HG03175 (cell line): ENCODE results near the gene BORCS5.
A peak's percentile ranks its signal among the peaks of the same experiment; 100 is the strongest.
"Not testable (repeated sequence)": the region's sequence is repeated elsewhere in the genome, so short reads cannot be mapped to it uniquely, and the experiment has no call there.

ENCODE experiments used
- ATAC-seq: cut with Tn5 transposase; IDR thresholded peaks from one replicate; pipeline ENCODE4 v1.9.1; 2021; ENCODE audit warnings: mild to moderate bottlenecking, moderate library complexity; ENCODE audit not compliant: unreplicated experiment

The BORCS5 gene

DNA sequence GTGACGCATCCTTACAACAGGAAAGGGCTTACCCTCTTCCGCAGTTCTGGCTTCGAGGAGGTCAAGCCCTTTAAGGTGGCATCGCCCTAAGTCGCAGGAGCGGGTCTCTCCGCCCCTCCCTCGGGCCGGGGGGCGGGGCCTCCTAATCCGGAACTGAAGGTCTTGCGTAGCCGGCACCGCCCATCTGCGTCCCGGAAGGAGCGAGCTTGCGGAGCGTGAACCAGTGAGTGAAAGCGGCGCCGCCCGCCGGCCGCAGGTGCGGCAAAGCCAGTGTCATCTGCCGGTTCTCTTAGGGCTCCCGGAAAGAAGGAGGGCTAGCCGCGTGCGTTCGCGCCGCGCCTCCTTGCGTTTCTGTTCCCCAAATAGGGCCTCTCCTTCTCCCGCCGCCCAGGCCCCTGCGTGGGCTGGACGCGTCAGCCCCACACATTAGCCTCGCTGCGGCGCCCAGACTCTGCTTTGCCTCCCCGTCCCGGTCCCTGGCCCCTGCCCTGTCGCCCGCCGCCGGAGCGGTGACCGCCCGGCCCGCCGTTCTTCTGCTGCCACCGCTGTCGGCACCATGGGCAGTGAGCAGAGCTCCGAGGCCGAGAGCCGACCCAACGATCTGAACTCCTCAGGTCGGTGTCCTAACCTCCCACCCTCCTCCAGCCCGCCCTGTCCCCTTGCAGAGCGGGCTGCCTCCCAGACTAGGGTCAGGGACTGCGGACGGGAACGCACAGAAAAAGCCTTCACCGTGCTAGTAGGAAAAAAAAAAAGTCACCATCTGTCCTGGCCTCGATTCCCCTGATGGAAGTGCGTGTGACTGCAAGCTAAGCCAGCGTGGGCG lies at the start of gene BORCS5:
Gene BORCS5, plus strand, starts transcription at position 183 of the 823 bp plus-strand sequence. Its CDS starts 374 bp downstream, at position 557.
- peak; percentile 82 for ATAC-seq

DNA sequence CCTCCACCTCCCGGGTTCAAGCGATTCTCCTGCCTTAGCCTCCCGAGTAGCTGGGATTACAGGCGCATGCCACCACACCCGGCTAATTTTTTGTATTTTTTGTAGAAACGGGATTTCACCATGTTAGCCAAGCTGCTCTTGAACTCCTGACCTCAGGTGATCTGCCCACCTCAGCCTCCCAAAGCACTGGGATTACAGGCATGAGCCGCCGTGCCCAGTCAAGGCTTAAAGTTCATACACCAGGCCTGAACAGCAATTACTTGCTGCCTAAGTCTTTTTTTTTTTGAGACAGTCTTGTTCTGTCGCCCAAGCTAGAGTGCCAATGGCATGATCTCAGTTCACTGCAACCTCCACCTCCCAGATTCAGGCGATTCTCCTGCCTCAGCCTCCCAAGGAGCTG lies 46.2 kb upstream of the BORCS5 start:
- not testable (repeated sequence) for ATAC-seq

GRCh38 chr12:12315838-12316237 lies 41.0 kb upstream of the BORCS5 start:
- ATAC-seq = no peak

DNA sequence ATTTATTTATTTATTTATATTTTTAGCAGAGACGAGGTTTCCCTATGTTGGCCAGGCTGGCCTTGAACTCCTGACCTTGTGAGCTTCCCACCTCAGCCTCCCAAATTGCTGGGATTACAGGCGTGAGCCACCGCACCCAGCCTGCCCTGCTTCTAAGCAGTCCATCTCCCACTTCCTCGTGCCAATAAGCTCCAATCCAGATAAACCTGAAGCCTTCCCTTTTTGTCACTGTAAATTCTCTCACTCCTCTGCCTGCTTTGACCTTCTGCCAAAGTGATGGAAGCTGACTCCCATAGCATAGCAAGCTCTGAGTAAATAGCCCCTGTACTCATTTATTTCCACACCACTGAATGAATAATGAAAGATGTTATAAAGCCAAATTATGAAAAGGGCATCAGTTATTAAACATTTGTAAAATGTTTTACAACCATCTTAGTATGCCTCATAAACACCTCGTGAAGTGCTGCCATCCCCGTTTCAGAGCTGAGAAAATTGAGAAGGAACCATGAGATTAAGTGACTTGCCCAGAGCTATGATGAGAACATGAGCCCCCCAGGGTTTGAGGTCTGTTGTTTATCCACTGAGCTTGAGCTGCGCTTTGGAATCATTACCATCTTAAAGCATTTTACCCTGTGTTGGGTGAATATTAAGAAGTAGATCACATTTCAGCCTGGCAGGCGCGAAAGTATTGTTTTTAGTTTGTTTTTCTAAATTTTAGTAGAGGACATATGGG lies 37.3 kb upstream of the BORCS5 start:
- no peak for ATAC-seq

DNA sequence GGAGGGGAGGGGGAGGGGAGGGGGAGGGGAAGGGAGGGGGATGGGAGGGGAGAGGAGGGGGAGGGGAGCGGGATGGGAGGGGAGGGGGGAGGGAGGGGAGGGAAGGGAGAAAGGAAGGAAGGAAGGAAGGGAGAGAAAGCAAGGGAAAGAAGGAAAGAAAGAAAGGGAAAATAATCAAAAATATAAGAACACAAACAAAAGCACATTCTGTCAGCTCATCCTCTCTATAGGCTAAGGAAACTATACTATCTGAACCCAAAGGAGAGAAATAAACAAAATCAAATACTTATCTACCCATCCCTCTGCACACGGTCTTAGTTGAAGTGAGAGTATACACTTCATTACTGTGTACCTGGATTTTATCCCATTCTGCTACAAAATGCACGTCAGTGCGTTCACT lies 33.8 kb upstream of the BORCS5 start:
- no peak for ATAC-seq

- ATAC-seq = no peak
Measured at GRCh38 chr12:12323591-12323990, 33.3 kb upstream of the BORCS5 start.

DNA sequence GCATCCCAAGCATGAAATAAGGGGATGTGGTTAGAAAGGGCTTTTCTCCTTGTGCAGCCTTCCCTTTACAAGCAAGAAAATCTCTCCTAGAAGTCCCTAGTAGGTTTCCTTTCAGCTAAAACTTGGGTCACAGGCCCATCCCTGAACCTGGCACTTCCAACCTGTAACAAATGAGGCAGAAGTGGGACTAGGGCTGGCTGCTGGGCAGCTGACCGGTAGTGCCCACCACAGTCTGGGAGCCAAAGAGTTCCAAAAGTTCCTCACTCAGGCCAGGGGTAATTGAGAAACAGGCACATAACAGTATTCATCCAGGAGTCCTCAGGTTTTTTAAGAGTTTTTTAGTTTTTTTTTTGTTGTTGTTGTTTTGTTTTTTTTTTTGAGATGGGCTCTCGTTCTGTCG lies 30.6 kb upstream of the BORCS5 start:
- ATAC-seq = no peak

- ATAC-seq = no peak
Measured at GRCh38 chr12:12327802-12328201, 29.1 kb upstream of the BORCS5 start.

GRCh38 chr12:12331244-12331771 lies 25.6 kb upstream of the BORCS5 start:
- no peak for ATAC-seq

- no peak for ATAC-seq
Measured at GRCh38 chr12:12331896-12332295, 25.0 kb upstream of the BORCS5 start.

- ATAC-seq = no peak
Measured at GRCh38 chr12:12333407-12334366, 23.2 kb upstream of the BORCS5 start.

DNA sequence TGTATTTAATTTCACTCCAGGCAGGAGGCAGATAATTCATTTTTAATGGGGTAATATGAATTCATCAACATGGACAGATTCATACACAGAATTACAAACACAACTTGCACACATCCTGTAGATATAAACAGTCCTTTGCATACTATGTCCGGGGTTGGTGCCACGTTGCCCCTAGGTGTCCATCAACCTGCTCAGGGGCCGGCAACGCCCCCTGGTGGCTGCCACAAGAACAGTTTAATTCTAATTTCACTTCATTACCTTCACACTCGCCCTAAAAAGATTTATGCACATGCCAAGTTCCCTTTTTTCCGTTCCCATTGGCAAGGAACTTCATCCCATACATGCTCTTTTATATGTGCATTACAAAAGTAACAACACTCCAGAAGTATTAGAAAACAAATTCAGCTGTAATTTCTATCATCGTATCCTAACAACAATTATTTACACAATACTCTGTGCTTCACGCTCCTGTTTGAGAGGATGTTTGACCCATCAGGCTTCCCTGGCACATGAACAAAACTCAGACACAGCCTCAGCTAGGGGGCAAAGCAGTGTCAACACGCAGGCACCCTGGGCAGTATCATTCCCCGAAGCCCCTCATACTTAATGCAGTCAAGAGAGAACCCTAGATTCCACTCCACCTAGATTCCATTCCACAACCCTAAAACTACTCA lies 22.4 kb upstream of the BORCS5 start:
- peak; percentile 69 for ATAC-seq

GRCh38 chr12:12336049-12336411 lies 20.8 kb upstream of the BORCS5 start:
- peak; percentile 62 for ATAC-seq

DNA sequence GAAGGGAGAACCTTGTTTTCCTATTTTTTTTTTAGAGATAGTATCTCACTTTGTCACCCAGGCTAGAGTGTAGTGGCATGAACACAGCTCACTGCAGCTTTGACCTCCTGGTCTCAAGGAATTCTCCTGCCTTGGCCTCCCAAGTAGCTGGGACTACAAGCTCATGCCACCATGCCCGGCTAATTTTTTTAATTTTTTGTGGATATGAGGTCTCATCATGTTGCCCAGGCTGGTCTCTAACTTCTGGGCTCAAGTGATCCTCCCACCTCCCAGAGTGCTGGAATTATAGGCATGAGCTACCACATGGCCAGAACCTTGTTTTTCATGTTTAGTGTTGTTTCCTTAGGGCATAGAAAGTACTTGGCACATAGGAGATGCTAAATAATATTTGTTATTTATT lies 20.4 kb upstream of the BORCS5 start:
- ATAC-seq = no peak

GRCh38 chr12:12338527-12339168 lies 18.2 kb upstream of the BORCS5 start:
- ATAC-seq = no peak

DNA sequence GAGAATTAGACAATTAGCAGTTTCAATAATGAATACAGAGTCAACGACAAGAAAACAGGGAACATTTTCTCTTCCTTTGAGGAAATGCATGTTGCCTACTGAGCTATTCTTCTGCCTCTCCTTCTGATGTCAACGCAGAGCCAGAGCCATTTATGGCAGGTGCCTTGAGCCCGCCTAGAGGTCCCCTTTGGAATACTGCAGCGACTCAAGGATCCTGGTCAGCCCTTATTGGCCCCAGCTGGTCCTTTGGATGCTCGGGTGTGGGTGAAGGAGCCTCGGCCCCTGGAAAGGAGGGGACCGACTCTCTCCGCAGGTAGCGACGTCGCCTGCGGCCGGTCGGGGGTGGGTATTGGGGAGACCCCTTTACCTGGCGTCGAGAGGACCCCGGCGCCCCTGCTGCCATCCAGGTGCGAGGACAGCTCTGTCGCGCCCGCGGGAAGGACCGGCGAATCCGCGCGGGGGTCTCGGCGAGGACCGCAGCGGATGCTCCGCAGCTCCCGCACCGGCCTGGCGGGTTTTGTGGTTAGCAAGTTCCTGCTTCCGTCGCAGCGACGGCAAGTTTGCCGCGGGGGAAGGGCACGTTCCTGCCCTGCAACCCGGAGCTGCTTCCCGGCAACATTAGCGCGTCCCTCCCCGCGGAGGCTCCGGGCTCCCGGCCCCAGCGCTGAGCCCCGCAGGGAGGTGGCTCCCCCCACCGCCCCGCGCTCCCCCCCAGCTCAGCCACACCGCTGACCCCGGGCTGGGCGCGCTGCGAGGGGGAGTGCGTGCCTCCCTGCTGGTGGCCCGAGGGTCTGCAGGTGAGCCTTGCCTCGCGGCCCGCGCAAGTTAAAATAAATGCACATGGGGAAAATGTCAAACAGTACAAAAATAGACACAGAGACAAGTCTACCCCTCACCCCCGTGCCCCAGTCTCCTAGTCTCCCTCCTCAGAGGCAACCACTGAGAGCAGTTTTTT lies 6.9 kb upstream of the BORCS5 start, which contains the start of gene MANSC1:
Gene MANSC1, minus strand, starts transcription at position 532 of the 955 bp plus-strand sequence. CDS start 6,928 bp downstream, outside the sequence.
- peak; percentile 55 for ATAC-seq

GRCh38 chr12:12350868-12351463 lies 5.9 kb upstream of the BORCS5 start:
- ATAC-seq = no peak
